WTC11 (cell line): Measurements from ENCODE around the gene GOLGA6C. TPM values are rescaled to one million over a fixed set of nuclear protein-coding genes. Genes with fewer than 3 reads are reported as not detected.

Source experiments
- ATAC-seq: fragments of 200-7000 bp; cut with Tn5 transposase; 2 replicates; pipeline ENCODE4 v1.10.0; 2021; ENCODE audit warnings: mild to moderate bottlenecking, moderate library complexity
- CTCF ChIA-PET: fragments of 300-600 bp; sonication (Branson Sonifier 250); formaldehyde crosslinking; loops from one replicate; lab custom pipeline; 2021; ENCODE audit warnings: antibody characterized with exemption; lab: Charles Lee
- POLR2A ChIA-PET: fragments of 350-600 bp; sonication (Branson Sonifier 250); formaldehyde crosslinking; loops from one replicate; lab custom pipeline; 2021; ENCODE audit warnings: antibody characterized with exemption; lab: Charles Lee
- DNase-seq: peaks from one replicate; pipeline ENCODE4 v3.0.0; 2021; ENCODE audit warnings: low spot score
- H3K27ac Mint-ChIP-seq: 2 replicates; pipeline ENCODE4 v1.8.0; 2021; ENCODE audit warnings: mixed read lengths
- H3K27me3 Mint-ChIP-seq: 2 replicates; pipeline ENCODE4 v1.8.0; 2021; ENCODE audit warnings: low read depth, mild to moderate bottlenecking, moderate library complexity, mixed read lengths
- H3K36me3 Mint-ChIP-seq: 2 replicates; pipeline ENCODE4 v1.8.0; 2021; ENCODE audit warnings: mixed read lengths
- H3K4me1 Mint-ChIP-seq: 2 replicates; pipeline ENCODE4 v1.8.0; 2022; ENCODE audit warnings: mixed read lengths
- H3K4me3 Mint-ChIP-seq: 2 replicates; pipeline ENCODE4 v1.8.0; 2021; ENCODE audit warnings: mild to moderate bottlenecking, moderate library complexity, mixed read lengths
- H3K9me3 Mint-ChIP-seq: 2 replicates; pipeline ENCODE4 v1.8.0; 2021; ENCODE audit warnings: mixed read lengths
- EMX1 ChIP-seq: fragments of 250-450 bp; sonication (Bioruptor Pico); IDR thresholded peaks from 2 replicates; pipeline ENCODE4 v1.8.0; 2021; ENCODE audit warnings: mild to moderate bottlenecking
- ESRRA ChIP-seq: sonication (generic); formaldehyde crosslinking; IDR thresholded peaks from 2 replicates; pipeline ENCODE4 v1.8.1; 2022; ENCODE audit warnings: mild to moderate bottlenecking, missing genetic modification reagents, borderline replicate concordance
- FOXJ3 ChIP-seq: sonication (generic); formaldehyde crosslinking; IDR thresholded peaks from 2 replicates; pipeline ENCODE4 v1.9.0; 2021; ENCODE audit warnings: missing genetic modification reagents, mild to moderate bottlenecking, borderline replicate concordance
- GABPB1 ChIP-seq: sonication (generic); formaldehyde crosslinking; IDR thresholded peaks from 2 replicates; pipeline ENCODE4 v1.8.1; 2023; ENCODE audit warnings: mild to moderate bottlenecking, missing genetic modification reagents
- GRHL2 ChIP-seq: fragments of 250-450 bp; sonication (Bioruptor Pico); IDR thresholded peaks from 2 replicates; pipeline ENCODE4 v1.8.0; 2022; ENCODE audit warnings: mild to moderate bottlenecking, moderate library complexity; ENCODE audit not compliant: insufficient replicate concordance, severe bottlenecking
- JAZF1 ChIP-seq: fragments of 250-450 bp; sonication (Bioruptor Pico); IDR thresholded peaks from 2 replicates; pipeline ENCODE4 v1.9.0; 2021; ENCODE audit warnings: moderate library complexity, mild to moderate bottlenecking, inconsistent platforms
- NFYB ChIP-seq: sonication (generic); formaldehyde crosslinking; conservative IDR thresholded peaks from 2 replicates; pipeline ENCODE4 v1.8.0; 2022; ENCODE audit warnings: low read depth, missing genetic modification reagents
- NR1H2 ChIP-seq: sonication (generic); formaldehyde crosslinking; IDR thresholded peaks from 2 replicates; pipeline ENCODE4 v1.9.0; 2021; ENCODE audit warnings: mild to moderate bottlenecking, moderate library complexity, missing genetic modification reagents
- PREB ChIP-seq: sonication (generic); formaldehyde crosslinking; IDR thresholded peaks from 2 replicates; pipeline ENCODE4 v1.8.1; 2022; ENCODE audit warnings: mild to moderate bottlenecking, missing genetic modification reagents, moderate library complexity, borderline replicate concordance
- ZBTB21 ChIP-seq: sonication (generic); formaldehyde crosslinking; IDR thresholded peaks from 2 replicates; pipeline ENCODE4 v1.8.1; 2023; ENCODE audit warnings: mild to moderate bottlenecking, missing genetic modification reagents, borderline replicate concordance
- ZBTB43 ChIP-seq: sonication (generic); formaldehyde crosslinking; IDR thresholded peaks from 2 replicates; pipeline ENCODE4 v1.8.1; 2023; ENCODE audit warnings: mild to moderate bottlenecking, missing genetic modification reagents
- ZNF138 ChIP-seq: sonication (generic); formaldehyde crosslinking; conservative IDR thresholded peaks from 2 replicates; pipeline ENCODE4 v1.8.1; 2022; ENCODE audit warnings: mild to moderate bottlenecking, moderate library complexity, missing genetic modification reagents
- ZNF425 ChIP-seq: fragments of 250-450 bp; sonication (Bioruptor Pico); conservative IDR thresholded peaks from 2 replicates; pipeline ENCODE4 v1.9.0; 2021; ENCODE audit warnings: mild to moderate bottlenecking
- ZNF671 ChIP-seq: fragments of 250-450 bp; sonication (Bioruptor Pico); IDR thresholded peaks from 2 replicates; pipeline ENCODE4 v1.8.0; 2021; ENCODE audit warnings: mild to moderate bottlenecking
- total RNA-seq: library from RNA; stranded (reverse); gene quantifications from 3 replicates; pipeline ENCODE4 v1.2.3, GENCODE V29; 2021
- TF ChIP-seq, protein P1 (sequence below): sonication (generic); formaldehyde crosslinking; IDR thresholded peaks from 2 replicates; pipeline ENCODE4 v1.8.0; 2022; ENCODE audit warnings: mild to moderate bottlenecking, missing genetic modification reagents
- TF ChIP-seq, protein P2 (sequence below): sonication (generic); formaldehyde crosslinking; IDR thresholded peaks from 2 replicates; pipeline ENCODE4 v1.8.1; 2022; ENCODE audit warnings: low read depth, mild to moderate bottlenecking, moderate library complexity, missing genetic modification reagents, borderline replicate concordance
- TF ChIP-seq, protein P3 (sequence below): sonication (generic); formaldehyde crosslinking; IDR thresholded peaks from 2 replicates; pipeline ENCODE4 v1.8.0; 2022; ENCODE audit warnings: missing genetic modification reagents

Gene GOLGA6C
- total RNA-seq, 1 experiment from 2014 or later = 0.52 TPM

DNA sequence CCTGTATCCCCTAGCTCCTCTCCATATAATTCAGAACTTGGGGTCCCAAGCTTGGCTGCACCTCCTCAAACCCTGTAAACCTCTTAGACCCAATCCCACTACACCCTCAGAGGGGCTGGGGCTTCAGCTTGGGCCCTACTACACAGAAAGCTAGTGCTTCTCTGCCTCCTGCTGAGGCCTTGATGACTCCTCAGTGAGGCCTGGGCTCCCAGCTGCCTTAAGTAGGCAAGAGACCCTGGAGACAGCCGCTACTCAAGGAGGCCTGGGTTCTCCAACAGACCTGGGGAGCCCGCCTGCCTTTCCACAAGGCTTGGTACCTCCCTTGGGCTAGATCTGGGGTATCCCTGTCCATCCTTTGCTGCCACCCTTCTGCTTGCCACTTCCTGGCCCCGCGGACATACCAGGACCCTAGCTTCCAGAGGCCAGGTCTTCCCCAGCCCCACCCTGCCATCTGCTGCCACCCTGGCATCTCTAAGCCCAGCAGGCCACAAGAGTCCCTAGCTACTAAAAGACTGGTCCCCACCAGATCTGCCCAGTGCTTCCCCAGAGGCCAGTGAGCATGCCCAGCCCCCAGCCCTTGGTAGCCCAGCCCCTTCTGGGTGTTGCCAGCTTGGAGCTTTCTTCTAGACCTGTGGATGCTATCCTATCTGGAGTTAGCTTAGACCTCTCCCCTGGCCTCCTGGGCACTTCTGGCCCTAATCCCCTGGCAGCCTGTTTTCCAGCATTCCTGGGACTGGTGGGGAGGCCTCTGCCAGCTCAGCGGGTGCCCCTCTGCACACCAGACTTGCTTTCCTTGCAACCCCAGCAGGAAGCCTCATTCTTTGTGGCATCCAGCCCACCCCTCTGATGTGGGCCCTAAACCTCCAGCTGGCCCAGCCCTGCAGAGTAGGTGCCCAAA lies 42.8 kb upstream of the GOLGA6C start:
- DNase-seq = no peak
- POLR2A ChIA-PET = interaction anchor here (1.1 to 1.4 kb wide), 3 partner anchors 14 to 93 kb away, joined by 3 to 6 read pairs (median 4); partner anchors contain the start of gene C15orf39
- Mint-ChIP-seq H3K27me3 (no peaks in the 10 kb centered on the region; the same call in 1 of the 2 replicates), H3K9me3 (no peaks in the 10 kb centered on the region), H3K4me3 (no peak overlapping the region), H3K36me3 (peaks cover 15% of the 10 kb centered on the region), H3K27ac (no peak overlapping the region), H3K4me1 (peaks cover 25% of the 10 kb centered on the region)
- ATAC-seq = peak; percentile 9
- CTCF ChIA-PET = interaction anchor here (0.8 to 3.7 kb wide), 9 partner anchors 11 to 181 kb away, joined by 3 to 14 read pairs (median 8); partner anchors contain the start of gene C15orf39
- TF ChIP-seq ZNF138 = 0 out of 2 replicates have a peak, but pooled peaks have one; percentile 34
- TF ChIP-seq, protein P1, sequence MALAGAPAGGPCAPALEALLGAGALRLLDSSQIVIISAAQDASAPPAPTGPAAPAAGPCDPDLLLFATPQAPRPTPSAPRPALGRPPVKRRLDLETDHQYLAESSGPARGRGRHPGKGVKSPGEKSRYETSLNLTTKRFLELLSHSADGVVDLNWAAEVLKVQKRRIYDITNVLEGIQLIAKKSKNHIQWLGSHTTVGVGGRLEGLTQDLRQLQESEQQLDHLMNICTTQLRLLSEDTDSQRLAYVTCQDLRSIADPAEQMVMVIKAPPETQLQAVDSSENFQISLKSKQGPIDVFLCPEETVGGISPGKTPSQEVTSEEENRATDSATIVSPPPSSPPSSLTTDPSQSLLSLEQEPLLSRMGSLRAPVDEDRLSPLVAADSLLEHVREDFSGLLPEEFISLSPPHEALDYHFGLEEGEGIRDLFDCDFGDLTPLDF = no peak
- TF ChIP-seq ZBTB43 (CRISPR knock-in tag) = no peak
- no peak for TF ChIP-seq GABPB1
- TF ChIP-seq ZNF425 (CRISPR knock-in tag) = no peak
- no peak for TF ChIP-seq JAZF1 (CRISPR knock-in tag)
- no peak for TF ChIP-seq PREB (CRISPR knock-in tag)
- TF ChIP-seq ESRRA (CRISPR knock-in tag) = no peak
- TF ChIP-seq, protein P2, sequence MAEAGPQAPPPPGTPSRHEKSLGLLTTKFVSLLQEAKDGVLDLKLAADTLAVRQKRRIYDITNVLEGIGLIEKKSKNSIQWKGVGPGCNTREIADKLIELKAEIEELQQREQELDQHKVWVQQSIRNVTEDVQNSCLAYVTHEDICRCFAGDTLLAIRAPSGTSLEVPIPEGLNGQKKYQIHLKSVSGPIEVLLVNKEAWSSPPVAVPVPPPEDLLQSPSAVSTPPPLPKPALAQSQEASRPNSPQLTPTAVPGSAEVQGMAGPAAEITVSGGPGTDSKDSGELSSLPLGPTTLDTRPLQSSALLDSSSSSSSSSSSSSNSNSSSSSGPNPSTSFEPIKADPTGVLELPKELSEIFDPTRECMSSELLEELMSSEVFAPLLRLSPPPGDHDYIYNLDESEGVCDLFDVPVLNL (CRISPR knock-in tag) = peak; percentile 44; the same call in 1 of the 2 replicates
- TF ChIP-seq FOXJ3 (CRISPR knock-in tag) = no peak

DNA sequence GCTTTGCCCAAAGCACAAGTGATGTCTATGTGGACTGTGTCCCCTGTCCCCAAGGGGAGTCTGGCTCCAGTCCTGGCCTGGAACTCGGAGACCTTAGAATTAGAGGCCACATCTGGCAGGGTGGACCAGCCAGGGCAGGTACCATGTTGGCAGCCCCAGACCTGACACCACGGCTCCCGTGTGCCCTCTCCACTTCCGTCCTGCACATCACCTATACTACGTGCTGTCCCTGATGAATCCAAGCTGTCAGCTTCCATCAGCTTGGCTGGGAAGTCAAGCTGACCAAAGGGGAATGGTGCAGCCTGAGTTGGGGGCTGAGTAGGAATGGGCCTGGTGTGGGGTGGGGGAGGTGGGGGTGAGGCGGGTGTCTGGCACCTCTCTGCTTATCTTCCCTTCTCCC lies 41.1 kb upstream of the GOLGA6C start:
- no peak overlapping the region for H3K27ac Mint-ChIP-seq
- H3K9me3 Mint-ChIP-seq = no peaks in the 10 kb centered on the region

More for the DNA sequence above, 41.1 kb upstream of the GOLGA6C start:
- Mint-ChIP-seq H3K4me3 (no peak overlapping the region), H3K36me3 (peaks cover 7% of the 10 kb centered on the region), H3K27me3 (no peaks in the 10 kb centered on the region; the same call in 1 of the 2 replicates), H3K4me1 (peaks cover 25% of the 10 kb centered on the region)
- ChIA-PET CTCF (interaction anchor here (1.0 to 3.7 kb wide), 4 partner anchors 15 to 91 kb away, joined by 3 to 14 read pairs (median 10); partner anchors contain the start of gene C15orf39), POLR2A (interaction anchor here (0.5 kb wide), 1 partner anchor 287 kb away, joined by 5 read pairs; no protein-coding TSS in a partner anchor)
- DNase-seq (no peak), ATAC-seq (no peak)
- TF ChIP-seq, protein P3, sequence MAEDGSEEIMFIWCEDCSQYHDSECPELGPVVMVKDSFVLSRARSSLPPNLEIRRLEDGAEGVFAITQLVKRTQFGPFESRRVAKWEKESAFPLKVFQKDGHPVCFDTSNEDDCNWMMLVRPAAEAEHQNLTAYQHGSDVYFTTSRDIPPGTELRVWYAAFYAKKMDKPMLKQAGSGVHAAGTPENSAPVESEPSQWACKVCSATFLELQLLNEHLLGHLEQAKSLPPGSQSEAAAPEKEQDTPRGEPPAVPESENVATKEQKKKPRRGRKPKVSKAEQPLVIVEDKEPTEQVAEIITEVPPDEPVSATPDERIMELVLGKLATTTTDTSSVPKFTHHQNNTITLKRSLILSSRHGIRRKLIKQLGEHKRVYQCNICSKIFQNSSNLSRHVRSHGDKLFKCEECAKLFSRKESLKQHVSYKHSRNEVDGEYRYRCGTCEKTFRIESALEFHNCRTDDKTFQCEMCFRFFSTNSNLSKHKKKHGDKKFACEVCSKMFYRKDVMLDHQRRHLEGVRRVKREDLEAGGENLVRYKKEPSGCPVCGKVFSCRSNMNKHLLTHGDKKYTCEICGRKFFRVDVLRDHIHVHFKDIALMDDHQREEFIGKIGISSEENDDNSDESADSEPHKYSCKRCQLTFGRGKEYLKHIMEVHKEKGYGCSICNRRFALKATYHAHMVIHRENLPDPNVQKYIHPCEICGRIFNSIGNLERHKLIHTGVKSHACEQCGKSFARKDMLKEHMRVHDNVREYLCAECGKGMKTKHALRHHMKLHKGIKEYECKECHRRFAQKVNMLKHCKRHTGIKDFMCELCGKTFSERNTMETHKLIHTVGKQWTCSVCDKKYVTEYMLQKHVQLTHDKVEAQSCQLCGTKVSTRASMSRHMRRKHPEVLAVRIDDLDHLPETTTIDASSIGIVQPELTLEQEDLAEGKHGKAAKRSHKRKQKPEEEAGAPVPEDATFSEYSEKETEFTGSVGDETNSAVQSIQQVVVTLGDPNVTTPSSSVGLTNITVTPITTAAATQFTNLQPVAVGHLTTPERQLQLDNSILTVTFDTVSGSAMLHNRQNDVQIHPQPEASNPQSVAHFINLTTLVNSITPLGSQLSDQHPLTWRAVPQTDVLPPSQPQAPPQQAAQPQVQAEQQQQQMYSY (CRISPR knock-in tag) = no peak
- no peak for TF ChIP-seq ZNF138
- TF ChIP-seq GRHL2 = no peak
- TF ChIP-seq NFYB (CRISPR knock-in tag) = no peak
- no peak for TF ChIP-seq NR1H2 (CRISPR knock-in tag)
- TF ChIP-seq ZNF671 (CRISPR knock-in tag) = no peak
- TF ChIP-seq EMX1 (CRISPR knock-in tag) = no peak
- TF ChIP-seq ZNF425 (CRISPR knock-in tag) = no peak
- no peak for TF ChIP-seq ZBTB21 (CRISPR knock-in tag)
- TF ChIP-seq, protein P2 (CRISPR knock-in tag) = no peak
